Measurements from ENCODE around the gene TDRD7. TPM values are rescaled to one million over a fixed set of nuclear protein-coding genes. Genes with fewer than 3 reads are reported as not detected.

The TDRD7 gene
- total and polyA plus RNA-seq, 2 of the 13 experiments (the other 11 are each of a cell fraction or from before 2014, with no cell fraction given): 9.8 to 15.5 TPM

DNA sequence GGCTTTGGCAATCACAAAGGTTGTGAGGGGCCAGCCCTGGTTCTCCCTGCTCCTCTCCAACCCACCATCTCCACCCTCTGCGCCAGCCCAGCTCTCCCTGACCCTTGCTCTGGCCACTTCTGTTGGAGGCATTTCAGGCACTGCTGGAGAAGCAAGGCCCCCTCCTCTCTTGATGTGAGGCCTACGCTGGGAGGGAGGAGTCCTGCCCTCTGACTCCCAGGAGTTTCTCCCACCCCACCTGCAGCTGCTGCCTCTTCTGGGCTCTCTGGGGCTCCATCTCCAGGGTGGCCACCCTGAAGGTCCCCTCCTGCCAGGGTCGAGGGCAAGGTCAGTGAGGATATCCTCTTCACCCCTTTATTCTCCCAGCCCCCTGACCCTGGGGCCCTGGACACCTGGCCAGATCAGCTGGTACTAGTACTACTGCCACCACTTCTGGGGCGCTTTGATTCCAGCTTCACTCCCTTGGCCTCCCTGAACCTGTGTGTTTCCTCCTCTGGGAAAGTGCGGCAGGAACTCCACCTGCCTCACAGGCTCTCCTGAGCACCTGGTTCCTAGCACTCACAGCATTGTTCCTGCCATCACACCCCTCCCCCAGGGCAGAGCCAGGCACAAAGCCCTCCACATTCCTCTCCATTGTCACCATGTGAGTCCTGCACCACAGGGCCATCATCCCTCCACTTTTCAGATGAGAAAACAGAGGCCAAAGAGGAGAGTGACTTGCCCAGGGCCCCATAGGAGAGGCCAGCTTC, 23.8 kb upstream of the TDRD7 start (continued):
- TF ChIP-seq MAZ (IDR thresholded peaks at IDR 0.05; ENCODE audit: borderline replicate concordance, low read depth, low read length) (no peak), MAZ (CRISPR knock-in tag; IDR thresholded peaks at IDR 0.05; ENCODE audit: low read depth) (0 out of 2 replicates have a peak, but pooled peaks have one; percentile 25), HNRNPUL1 (IDR thresholded peaks at IDR 0.05; ENCODE audit: low read depth, low read length) (no peak), ZNF577 (CRISPR knock-in tag; IDR thresholded peaks at IDR 0.05; ENCODE audit: borderline replicate concordance, low read depth) (no peak), ZNF629 (CRISPR knock-in tag; conservative IDR thresholded peaks at IDR 0.05) (peak; percentile 61; the same call in 1 of the 2 replicates), SMC3 (IDR thresholded peaks at IDR 0.05; ENCODE audit: low read length) (no peak), POLR2AphosphoS5 (IDR thresholded peaks at IDR 0.05; ENCODE audit: low read depth, low read length) (peak; percentile 57; the same call in 1 of the 2 replicates), GATAD2A (CRISPR knock-in tag; IDR thresholded peaks at IDR 0.05) (peak; percentile 19; the same call in 1 of the 2 replicates), HNF4A (CRISPR knock-in tag; IDR thresholded peaks at IDR 0.05) (peak; percentile 42), ZNF83 (CRISPR knock-in tag; IDR thresholded peaks at IDR 0.05; ENCODE audit: borderline replicate concordance) (no peak), MAFK (conservative IDR thresholded peaks at IDR 0.05 in 1 of 2, IDR thresholded peaks at IDR 0.05 in 1 of 2; ENCODE audit: low read length in 2 of 2) (no peak), ZNF263 (CRISPR knock-in tag; IDR thresholded peaks at IDR 0.05) (peak; percentile 89), ZBTB42 (CRISPR knock-in tag; IDR thresholded peaks at IDR 0.05) (no peak), SKI (IDR thresholded peaks at IDR 0.05; ENCODE audit: partially characterized antibody) (no peak), ZBTB7A (CRISPR knock-in tag; IDR thresholded peaks at IDR 0.05) (no peak)
- TF ChIP-seq, protein P1, sequence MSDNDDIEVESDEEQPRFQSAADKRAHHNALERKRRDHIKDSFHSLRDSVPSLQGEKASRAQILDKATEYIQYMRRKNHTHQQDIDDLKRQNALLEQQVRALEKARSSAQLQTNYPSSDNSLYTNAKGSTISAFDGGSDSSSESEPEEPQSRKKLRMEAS (IDR thresholded peaks at IDR 0.05): 0 out of 2 replicates have a peak, but pooled peaks have one; percentile 15
- TF ChIP-seq, protein P2, sequence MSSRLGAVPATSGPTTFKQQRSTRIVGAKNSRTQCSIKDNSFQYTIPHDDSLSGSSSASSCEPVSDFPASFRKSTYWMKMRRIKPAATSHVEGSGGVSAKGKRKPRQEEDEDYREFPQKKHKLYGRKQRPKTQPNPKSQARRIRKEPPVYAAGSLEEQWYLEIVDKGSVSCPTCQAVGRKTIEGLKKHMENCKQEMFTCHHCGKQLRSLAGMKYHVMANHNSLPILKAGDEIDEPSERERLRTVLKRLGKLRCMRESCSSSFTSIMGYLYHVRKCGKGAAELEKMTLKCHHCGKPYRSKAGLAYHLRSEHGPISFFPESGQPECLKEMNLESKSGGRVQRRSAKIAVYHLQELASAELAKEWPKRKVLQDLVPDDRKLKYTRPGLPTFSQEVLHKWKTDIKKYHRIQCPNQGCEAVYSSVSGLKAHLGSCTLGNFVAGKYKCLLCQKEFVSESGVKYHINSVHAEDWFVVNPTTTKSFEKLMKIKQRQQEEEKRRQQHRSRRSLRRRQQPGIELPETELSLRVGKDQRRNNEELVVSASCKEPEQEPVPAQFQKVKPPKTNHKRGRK (CRISPR knock-in tag; IDR thresholded peaks at IDR 0.05): no peak
- TF ChIP-seq, protein P3, sequence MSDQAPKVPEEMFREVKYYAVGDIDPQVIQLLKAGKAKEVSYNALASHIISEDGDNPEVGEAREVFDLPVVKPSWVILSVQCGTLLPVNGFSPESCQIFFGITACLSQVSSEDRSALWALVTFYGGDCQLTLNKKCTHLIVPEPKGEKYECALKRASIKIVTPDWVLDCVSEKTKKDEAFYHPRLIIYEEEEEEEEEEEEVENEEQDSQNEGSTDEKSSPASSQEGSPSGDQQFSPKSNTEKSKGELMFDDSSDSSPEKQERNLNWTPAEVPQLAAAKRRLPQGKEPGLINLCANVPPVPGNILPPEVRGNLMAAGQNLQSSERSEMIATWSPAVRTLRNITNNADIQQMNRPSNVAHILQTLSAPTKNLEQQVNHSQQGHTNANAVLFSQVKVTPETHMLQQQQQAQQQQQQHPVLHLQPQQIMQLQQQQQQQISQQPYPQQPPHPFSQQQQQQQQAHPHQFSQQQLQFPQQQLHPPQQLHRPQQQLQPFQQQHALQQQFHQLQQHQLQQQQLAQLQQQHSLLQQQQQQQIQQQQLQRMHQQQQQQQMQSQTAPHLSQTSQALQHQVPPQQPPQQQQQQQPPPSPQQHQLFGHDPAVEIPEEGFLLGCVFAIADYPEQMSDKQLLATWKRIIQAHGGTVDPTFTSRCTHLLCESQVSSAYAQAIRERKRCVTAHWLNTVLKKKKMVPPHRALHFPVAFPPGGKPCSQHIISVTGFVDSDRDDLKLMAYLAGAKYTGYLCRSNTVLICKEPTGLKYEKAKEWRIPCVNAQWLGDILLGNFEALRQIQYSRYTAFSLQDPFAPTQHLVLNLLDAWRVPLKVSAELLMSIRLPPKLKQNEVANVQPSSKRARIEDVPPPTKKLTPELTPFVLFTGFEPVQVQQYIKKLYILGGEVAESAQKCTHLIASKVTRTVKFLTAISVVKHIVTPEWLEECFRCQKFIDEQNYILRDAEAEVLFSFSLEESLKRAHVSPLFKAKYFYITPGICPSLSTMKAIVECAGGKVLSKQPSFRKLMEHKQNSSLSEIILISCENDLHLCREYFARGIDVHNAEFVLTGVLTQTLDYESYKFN (CRISPR knock-in tag; conservative IDR thresholded peaks at IDR 0.05): peak; percentile 50; the same call in 1 of the 2 replicates
- TF ChIP-seq, protein P4, sequence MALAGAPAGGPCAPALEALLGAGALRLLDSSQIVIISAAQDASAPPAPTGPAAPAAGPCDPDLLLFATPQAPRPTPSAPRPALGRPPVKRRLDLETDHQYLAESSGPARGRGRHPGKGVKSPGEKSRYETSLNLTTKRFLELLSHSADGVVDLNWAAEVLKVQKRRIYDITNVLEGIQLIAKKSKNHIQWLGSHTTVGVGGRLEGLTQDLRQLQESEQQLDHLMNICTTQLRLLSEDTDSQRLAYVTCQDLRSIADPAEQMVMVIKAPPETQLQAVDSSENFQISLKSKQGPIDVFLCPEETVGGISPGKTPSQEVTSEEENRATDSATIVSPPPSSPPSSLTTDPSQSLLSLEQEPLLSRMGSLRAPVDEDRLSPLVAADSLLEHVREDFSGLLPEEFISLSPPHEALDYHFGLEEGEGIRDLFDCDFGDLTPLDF (CRISPR knock-in tag; IDR thresholded peaks at IDR 0.05): no peak
- TF ChIP-seq, protein P5, sequence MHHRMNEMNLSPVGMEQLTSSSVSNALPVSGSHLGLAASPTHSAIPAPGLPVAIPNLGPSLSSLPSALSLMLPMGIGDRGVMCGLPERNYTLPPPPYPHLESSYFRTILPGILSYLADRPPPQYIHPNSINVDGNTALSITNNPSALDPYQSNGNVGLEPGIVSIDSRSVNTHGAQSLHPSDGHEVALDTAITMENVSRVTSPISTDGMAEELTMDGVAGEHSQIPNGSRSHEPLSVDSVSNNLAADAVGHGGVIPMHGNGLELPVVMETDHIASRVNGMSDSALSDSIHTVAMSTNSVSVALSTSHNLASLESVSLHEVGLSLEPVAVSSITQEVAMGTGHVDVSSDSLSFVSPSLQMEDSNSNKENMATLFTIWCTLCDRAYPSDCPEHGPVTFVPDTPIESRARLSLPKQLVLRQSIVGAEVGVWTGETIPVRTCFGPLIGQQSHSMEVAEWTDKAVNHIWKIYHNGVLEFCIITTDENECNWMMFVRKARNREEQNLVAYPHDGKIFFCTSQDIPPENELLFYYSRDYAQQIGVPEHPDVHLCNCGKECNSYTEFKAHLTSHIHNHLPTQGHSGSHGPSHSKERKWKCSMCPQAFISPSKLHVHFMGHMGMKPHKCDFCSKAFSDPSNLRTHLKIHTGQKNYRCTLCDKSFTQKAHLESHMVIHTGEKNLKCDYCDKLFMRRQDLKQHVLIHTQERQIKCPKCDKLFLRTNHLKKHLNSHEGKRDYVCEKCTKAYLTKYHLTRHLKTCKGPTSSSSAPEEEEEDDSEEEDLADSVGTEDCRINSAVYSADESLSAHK (CRISPR knock-in tag; IDR thresholded peaks at IDR 0.05; ENCODE audit: borderline replicate concordance): no peak

All from HepG2 (cell line).